Activated CD4-positive, alpha-beta T cell treated with anti-CD3 and anti-CD28 coated beads for 48 hours (primary cell): Measurements from ENCODE around the gene LHFPL4.
"Not testable (repeated sequence)": the region's sequence is repeated elsewhere in the genome, so short reads cannot be mapped to it uniquely, and the experiment has no call there.

Source experiments
- DNase-seq: peaks from one replicate; pipeline ENCODE4 v3.0.0-alpha.2; 2020

The LHFPL4 gene

GRCh38 chr3:9553021-9553947, at the start of gene LHFPL4:
LHFPL4 (minus strand) TSS chr3:9553822; CDS start chr3:9552679, 1,143 bp downstream.
- DNase-seq = no peak

- no peak for DNase-seq
Observed at GRCh38 chr3:9602620-9603019, 49.0 kb upstream of the LHFPL4 start.

GRCh38 chr3:9601006-9601581, 47.5 kb upstream of the LHFPL4 start:
- DNase-seq = not testable (repeated sequence)

- DNase-seq = peak; percentile 54
Observed at GRCh38 chr3:9600597-9600996, 47.0 kb upstream of the LHFPL4 start.

GRCh38 chr3:9598783-9599387, 45.3 kb upstream of the LHFPL4 start:
- no peak for DNase-seq

- no peak for DNase-seq
Observed at GRCh38 chr3:9595877-9596276, 42.3 kb upstream of the LHFPL4 start.

GRCh38 chr3:9591781-9592180, 38.2 kb upstream of the LHFPL4 start:
- DNase-seq = not testable (repeated sequence)

GRCh38 chr3:9590282-9590791, 36.7 kb upstream of the LHFPL4 start:
- DNase-seq = no peak

- DNase-seq = no peak
Observed at GRCh38 chr3:9583792-9584191, 30.2 kb upstream of the LHFPL4 start.

- no peak for DNase-seq
Observed at GRCh38 chr3:9583371-9583770, 29.7 kb upstream of the LHFPL4 start.

GRCh38 chr3:9582332-9582731, 28.7 kb upstream of the LHFPL4 start:
- no peak for DNase-seq

- DNase-seq = no peak
Observed at GRCh38 chr3:9581742-9582141, 28.1 kb upstream of the LHFPL4 start.

- no peak for DNase-seq
Observed at GRCh38 chr3:9569054-9569453, 15.4 kb upstream of the LHFPL4 start.

GRCh38 chr3:9565316-9565715, 11.7 kb upstream of the LHFPL4 start:
- DNase-seq = no peak

- DNase-seq = no peak
Observed at GRCh38 chr3:9563851-9564250, 10.2 kb upstream of the LHFPL4 start.

GRCh38 chr3:9560056-9560455, 6.4 kb upstream of the LHFPL4 start:
- DNase-seq = not testable (repeated sequence)

- DNase-seq = no peak
Observed at GRCh38 chr3:9553948-9554513, 409 bp upstream of the LHFPL4 start.

- DNase-seq = peak; percentile 71
Observed at GRCh38 chr3:9552252-9552999, 1.2 kb downstream of the LHFPL4 start.

GRCh38 chr3:9550999-9551398, 2.6 kb downstream of the LHFPL4 start:
- no peak for DNase-seq

GRCh38 chr3:9549600-9549999, 4.0 kb downstream of the LHFPL4 start:
- DNase-seq = no peak

GRCh38 chr3:9548991-9549390, 4.6 kb downstream of the LHFPL4 start:
- no peak for DNase-seq

- no peak for DNase-seq
Observed at GRCh38 chr3:9542182-9542581, 11.4 kb downstream of the LHFPL4 start.

- DNase-seq = no peak
Observed at GRCh38 chr3:9536212-9536611, 17.4 kb downstream of the LHFPL4 start.
